KMS-11 (cell line): Measurements from ENCODE around the gene DPM3.
"Not testable (repeated sequence)": the region's sequence is repeated elsewhere in the genome, so short reads cannot be mapped to it uniquely, and the experiment has no call there.

Experiments
- H2AFZ ChIP-seq: fragments of 200-600 bp; sonication (generic); 2 replicates; pipeline ENCODE4 v1.6.1; 2016; ENCODE audit warnings: antibody characterized with exemption, mixed run types, low read depth
- H3K27ac ChIP-seq: fragments of 200-600 bp; sonication (generic); 2 replicates; pipeline ENCODE4 v1.6.1; 2016; ENCODE audit warnings: mild to moderate bottlenecking, mixed run types
- H3K27me3 ChIP-seq: fragments of 200-600 bp; sonication (generic); 2 replicates; pipeline ENCODE4 v1.6.1; 2017; ENCODE audit warnings: mild to moderate bottlenecking, low read depth, mixed run types, moderate library complexity; ENCODE audit not compliant: insufficient read depth
- H3K36me3 ChIP-seq: fragments of 200-600 bp; sonication (generic); 2 replicates; pipeline ENCODE4 v1.6.1; 2017; ENCODE audit warnings: mild to moderate bottlenecking, mixed run types; ENCODE audit not compliant: insufficient read depth
- H3K4me1 ChIP-seq: fragments of 200-600 bp; sonication (generic); 2 replicates; pipeline ENCODE4 v1.6.1; 2016; ENCODE audit warnings: mild to moderate bottlenecking, low read depth, mixed run types; ENCODE audit not compliant: poor library complexity, severe bottlenecking
- H3K4me2 ChIP-seq: fragments of 200-600 bp; sonication (generic); 2 replicates; pipeline ENCODE4 v1.7.0; 2016; ENCODE audit warnings: mild to moderate bottlenecking, mixed run types
- H3K4me3 ChIP-seq: fragments of 200-600 bp; sonication (generic); IDR thresholded peaks from 2 replicates; pipeline ENCODE4 v1.6.1; 2017; ENCODE audit warnings: low read depth, low read length, mixed read lengths; ENCODE audit not compliant: insufficient read depth
- H3K79me2 ChIP-seq: fragments of 200-600 bp; sonication (generic); 2 replicates; pipeline ENCODE4 v1.6.1; 2016; ENCODE audit warnings: low read depth, mixed run types; ENCODE audit not compliant: insufficient read depth
- H3K9ac ChIP-seq: fragments of 200-600 bp; sonication (generic); 2 replicates; pipeline ENCODE4 v1.6.1; 2016; ENCODE audit warnings: mild to moderate bottlenecking, mixed run types
- H4K20me1 ChIP-seq: fragments of 200-600 bp; sonication (generic); 2 replicates; pipeline ENCODE4 v1.6.1; 2016; ENCODE audit warnings: mild to moderate bottlenecking, mixed run types; ENCODE audit not compliant: insufficient read depth
- TF ChIP-seq, protein P1 (sequence below): fragments of 200-600 bp; sonication (generic); conservative IDR thresholded peaks from 2 replicates; pipeline ENCODE4 v1.6.1; 2017; ENCODE audit warnings: low read depth, mild to moderate bottlenecking, antibody characterized with exemption, low read length, moderate library complexity, mixed read lengths

DPM3 gene

DNA sequence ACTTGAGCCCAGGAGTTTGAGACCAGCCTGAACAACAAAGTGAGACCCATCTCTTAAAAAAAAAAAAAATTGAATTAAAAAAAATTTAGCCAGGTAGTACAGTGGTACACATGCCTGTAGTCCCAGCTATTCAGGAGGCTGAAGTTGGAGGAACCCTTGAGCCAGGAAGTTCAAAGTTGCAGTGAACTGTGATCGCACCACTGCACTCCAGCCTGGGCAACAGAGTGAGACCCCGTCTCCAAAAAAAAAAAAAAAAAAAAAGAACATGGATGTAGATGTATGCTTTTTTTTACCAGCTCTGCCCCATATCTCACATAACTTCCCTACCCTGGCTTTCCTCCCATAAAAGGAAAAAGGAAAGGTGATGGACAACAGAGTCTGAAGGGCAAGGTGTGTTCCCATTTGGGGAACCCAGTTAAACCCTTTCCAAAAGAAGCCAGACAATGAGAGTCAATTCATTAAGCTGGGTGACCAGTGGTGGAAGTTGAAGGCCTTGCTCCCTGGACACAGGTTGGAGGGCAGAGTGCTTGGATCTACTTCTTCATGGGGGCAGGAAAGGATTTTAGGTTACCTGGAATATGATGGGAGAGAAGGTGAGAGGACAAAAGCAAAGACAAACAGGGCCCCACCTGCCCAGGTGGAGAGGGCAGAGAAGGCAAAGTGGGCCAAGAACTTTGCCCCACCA, 29.9 kb upstream of the DPM3 start:
- Histone ChIP-seq H3K4me3 (no peak overlapping the region), H3K4me1 (peaks cover 28% of the 10 kb centered on the region), H4K20me1 (no peaks in the 10 kb centered on the region), H3K9ac (no peak overlapping the region), H3K36me3 (no peaks in the 10 kb centered on the region; the same call in 1 of the 2 replicates), H3K4me2 (no peak overlapping the region), H3K27me3 (no peaks in the 10 kb centered on the region), H3K27ac (no peak overlapping the region), H3K79me2 (peaks cover 18% of the 10 kb centered on the region), H2AFZ (no peak overlapping the region)
- TF ChIP-seq, protein P1, sequence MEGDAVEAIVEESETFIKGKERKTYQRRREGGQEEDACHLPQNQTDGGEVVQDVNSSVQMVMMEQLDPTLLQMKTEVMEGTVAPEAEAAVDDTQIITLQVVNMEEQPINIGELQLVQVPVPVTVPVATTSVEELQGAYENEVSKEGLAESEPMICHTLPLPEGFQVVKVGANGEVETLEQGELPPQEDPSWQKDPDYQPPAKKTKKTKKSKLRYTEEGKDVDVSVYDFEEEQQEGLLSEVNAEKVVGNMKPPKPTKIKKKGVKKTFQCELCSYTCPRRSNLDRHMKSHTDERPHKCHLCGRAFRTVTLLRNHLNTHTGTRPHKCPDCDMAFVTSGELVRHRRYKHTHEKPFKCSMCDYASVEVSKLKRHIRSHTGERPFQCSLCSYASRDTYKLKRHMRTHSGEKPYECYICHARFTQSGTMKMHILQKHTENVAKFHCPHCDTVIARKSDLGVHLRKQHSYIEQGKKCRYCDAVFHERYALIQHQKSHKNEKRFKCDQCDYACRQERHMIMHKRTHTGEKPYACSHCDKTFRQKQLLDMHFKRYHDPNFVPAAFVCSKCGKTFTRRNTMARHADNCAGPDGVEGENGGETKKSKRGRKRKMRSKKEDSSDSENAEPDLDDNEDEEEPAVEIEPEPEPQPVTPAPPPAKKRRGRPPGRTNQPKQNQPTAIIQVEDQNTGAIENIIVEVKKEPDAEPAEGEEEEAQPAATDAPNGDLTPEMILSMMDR: no peak

DNA sequence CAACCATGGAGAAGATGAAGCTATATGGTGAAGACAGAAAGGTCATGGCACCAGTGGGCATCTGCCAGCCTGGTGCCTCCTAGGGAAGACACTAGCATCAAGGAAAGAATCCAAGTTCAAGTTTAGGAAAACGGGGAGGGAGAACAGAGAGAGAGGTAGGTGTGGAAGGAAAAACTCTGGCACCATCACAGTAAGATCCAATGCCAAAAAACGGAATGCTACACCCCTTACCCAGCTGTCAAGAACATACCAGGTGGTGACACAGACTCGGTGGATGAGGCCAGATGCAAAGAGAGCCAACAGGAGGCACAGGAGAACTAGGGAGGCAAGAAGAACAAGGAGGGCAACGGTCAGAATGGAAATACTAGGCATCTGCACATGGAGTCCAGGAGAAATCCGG, 29.2 kb upstream of the DPM3 start:
- H3K4me1 ChIP-seq: peaks cover 24% of the 10 kb centered on the region
- peaks cover 18% of the 10 kb centered on the region for H3K79me2 ChIP-seq
- H3K36me3 ChIP-seq: no peaks in the 10 kb centered on the region; the same call in 1 of the 2 replicates
- no peak overlapping the region for H3K9ac ChIP-seq
- TF ChIP-seq, protein P1: 0 out of 2 replicates have a peak, but pooled peaks have one; percentile 25
- H3K27ac ChIP-seq: no peak overlapping the region
- no peak overlapping the region for H3K4me2 ChIP-seq
- H3K4me3 ChIP-seq: no peak overlapping the region
- H4K20me1 ChIP-seq: no peaks in the 10 kb centered on the region
- no peak overlapping the region for H2AFZ ChIP-seq
- H3K27me3 ChIP-seq: no peaks in the 10 kb centered on the region

DNA sequence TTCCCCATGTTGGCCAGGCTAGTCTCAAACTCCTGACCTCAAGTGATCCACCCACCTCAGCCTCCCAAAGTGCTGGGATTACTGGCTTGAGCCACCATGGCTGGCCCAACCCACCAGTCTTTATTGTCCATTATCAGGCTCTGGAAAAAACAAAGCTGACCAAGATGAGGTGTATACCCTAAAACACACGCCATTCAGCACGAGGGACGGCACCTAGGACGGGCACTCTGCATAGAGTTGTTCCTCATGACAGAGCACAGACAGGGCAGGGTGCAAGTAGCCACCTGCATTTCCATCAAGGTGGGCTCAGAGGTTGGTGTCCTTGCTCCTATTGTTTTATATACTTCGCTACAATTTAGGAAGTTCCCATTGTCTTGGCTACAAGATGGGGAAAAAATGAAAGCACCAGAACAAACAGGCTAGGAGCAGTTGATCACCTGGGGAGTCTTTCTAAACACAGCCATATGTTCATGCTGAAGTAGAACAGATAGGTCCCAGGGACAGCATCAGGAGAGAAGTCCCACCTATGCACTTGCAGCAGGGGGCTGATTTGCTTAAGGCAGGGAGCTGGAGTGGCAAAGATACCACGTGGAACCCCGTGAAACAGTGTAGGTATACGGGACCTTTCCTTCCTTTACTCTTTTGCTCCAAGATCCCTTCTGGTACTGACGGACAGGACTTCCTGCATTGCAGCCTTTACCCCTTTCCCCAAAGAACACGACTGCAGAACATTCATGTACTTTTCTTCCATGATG, 28.3 kb upstream of the DPM3 start:
- H3K27me3 ChIP-seq: no peaks in the 10 kb centered on the region
- peaks cover 22% of the 10 kb centered on the region for H3K4me1 ChIP-seq
- no peak overlapping the region for H3K4me2 ChIP-seq
- H2AFZ ChIP-seq: no peak overlapping the region
- H3K27ac ChIP-seq: no peak overlapping the region
- H3K9ac ChIP-seq: no peak overlapping the region
- H3K79me2 ChIP-seq: peaks cover 18% of the 10 kb centered on the region
- TF ChIP-seq, protein P1: no peak
- no peaks in the 10 kb centered on the region; the same call in 1 of the 2 replicates for H3K36me3 ChIP-seq
- no peaks in the 10 kb centered on the region for H4K20me1 ChIP-seq
- H3K4me3 ChIP-seq: no peak overlapping the region

DNA sequence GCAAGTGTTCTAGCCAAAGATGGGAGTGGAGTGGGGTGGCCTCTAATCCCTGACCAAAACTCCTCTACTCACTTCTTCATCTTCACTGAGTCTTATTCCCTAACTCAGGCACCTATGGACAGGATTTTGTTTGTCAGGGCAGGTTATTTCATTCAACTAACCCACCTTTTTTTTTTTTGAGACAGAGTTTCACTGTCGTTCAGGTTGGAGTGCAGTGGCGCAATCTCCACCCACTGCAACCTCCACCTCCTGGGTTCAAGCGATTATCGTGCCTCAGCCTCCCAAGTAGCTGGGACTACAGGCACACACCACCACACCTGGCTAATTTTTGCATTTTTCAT, 27.7 kb upstream of the DPM3 start:
- not testable (repeated sequence) for H3K36me3 ChIP-seq, H3K9ac ChIP-seq, H3K27me3 ChIP-seq, H4K20me1 ChIP-seq, H3K27ac ChIP-seq
- Histone ChIP-seq H3K79me2 (peaks cover 18% of the 10 kb centered on the region), H3K4me1 (peaks cover 20% of the 10 kb centered on the region), H2AFZ (peak overlapping the region; percentile 47; the same call in 1 of the 2 replicates), H3K4me3 (peak overlapping the region; percentile 90), H3K4me2 (peak overlapping the region; percentile 46; the same call in 1 of the 2 replicates)
- TF ChIP-seq, protein P1: peak; percentile 76
